Natural killer cell (primary cell): ENCODE results near the gene CAMSAP2. TPM values are rescaled to one million over a fixed set of nuclear protein-coding genes. Genes with fewer than 3 reads are reported as not detected.
A peak's percentile ranks its signal among the peaks of the same experiment; 100 is the strongest.

Source experiments
- ATAC-seq, 3 donors: fragments of 150-1000 bp in 2 of 3; fragments of 200-7000 bp in 1 of 3; cut with Tn5 transposase; 1 replicate in 1 of 3; 2 replicates in 2 of 3; pipeline ENCODE4 v1.10.0; 2021; ENCODE audit warnings: mild to moderate bottlenecking in 2 of 3, moderate library complexity in 2 of 3
- DNase-seq, 2 donors: peaks; one replicate each; pipeline versions ENCODE4 v3.0.0 to v3.0.0-alpha.2; 2013 to 2021; ENCODE audit warnings: mixed read lengths in 1 of 2
- H3K27ac ChIP-seq: one replicate; pipeline ENCODE4 v1.5.1; 2013; ENCODE audit warnings: mild to moderate bottlenecking, low read length
- H3K27me3 ChIP-seq: one replicate; pipeline ENCODE4 v1.6.1; 2013; ENCODE audit warnings: low read length; ENCODE audit not compliant: control insufficient read depth, insufficient read depth
- H3K36me3 ChIP-seq: one replicate; pipeline ENCODE4 v1.6.1; 2013; ENCODE audit warnings: low read length; ENCODE audit not compliant: control insufficient read depth, insufficient read depth
- H3K4me1 ChIP-seq: one replicate; pipeline ENCODE4 v1.6.1; 2013; ENCODE audit warnings: low read length; ENCODE audit not compliant: control insufficient read depth, insufficient read depth
- H3K4me3 ChIP-seq: one replicate; pipeline ENCODE4 v1.5.1; 2013; ENCODE audit warnings: low read length
- H3K9me3 ChIP-seq: one replicate; pipeline ENCODE4 v1.6.1; 2013; ENCODE audit warnings: low read length; ENCODE audit not compliant: control insufficient read depth, insufficient read depth
- H3K27ac Mint-ChIP-seq, 2 donors: one replicate each; pipeline ENCODE4 v1.8.0; 2022; ENCODE audit warnings: mild to moderate bottlenecking in 2 of 2, mixed read lengths in 2 of 2, moderate library complexity in 1 of 2
- H3K27me3 Mint-ChIP-seq, 2 donors: one replicate each; pipeline ENCODE4 v1.8.0; 2022; ENCODE audit warnings: low read depth in 2 of 2, mixed read lengths in 2 of 2
- H3K36me3 Mint-ChIP-seq: one replicate; pipeline ENCODE4 v1.8.0; 2022; ENCODE audit warnings: mixed read lengths
- H3K4me1 Mint-ChIP-seq, 2 donors: one replicate each; pipeline ENCODE4 v1.8.0; 2022; ENCODE audit warnings: mixed read lengths in 2 of 2
- H3K4me3 Mint-ChIP-seq: one replicate; pipeline ENCODE4 v1.8.0; 2022; ENCODE audit warnings: mild to moderate bottlenecking, moderate library complexity, mixed read lengths
- H3K9me3 Mint-ChIP-seq, 2 donors: one replicate each; pipeline ENCODE4 v1.8.0; 2022; ENCODE audit warnings: mixed read lengths in 2 of 2
- WGBS: methylation state at CpG from one replicate; pipeline ENCODE4 v1.1.7; 2013; ENCODE audit warnings: missing lambda C conversion rate; ENCODE audit not compliant: insufficient coverage; 5-methylcytosine and 5-hydroxymethylcytosine counted together
- intact Hi-C: fragments of 100-400 bp; cut with micrococcal nuclease; formaldehyde crosslinking; loops from one replicate; pipeline ENCODE4 v1.14.2; 2022
- total RNA-seq, 4 donors: library from RNA; stranded (reverse); fragments of 120-200 nt in 1 of 4; gene quantifications; one replicate each; pipeline versions ENCODE4 v1.2.3 to v1.2.4, GENCODE V29; 2013 to 2022
- TF ChIP-seq, protein P1 (sequence below): fragments of 200-600 bp; IDR thresholded peaks from one replicate; pipeline ENCODE4 v1.8.0; 2022; ENCODE audit warnings: antibody characterized with exemption

The CAMSAP2 gene, protein sequence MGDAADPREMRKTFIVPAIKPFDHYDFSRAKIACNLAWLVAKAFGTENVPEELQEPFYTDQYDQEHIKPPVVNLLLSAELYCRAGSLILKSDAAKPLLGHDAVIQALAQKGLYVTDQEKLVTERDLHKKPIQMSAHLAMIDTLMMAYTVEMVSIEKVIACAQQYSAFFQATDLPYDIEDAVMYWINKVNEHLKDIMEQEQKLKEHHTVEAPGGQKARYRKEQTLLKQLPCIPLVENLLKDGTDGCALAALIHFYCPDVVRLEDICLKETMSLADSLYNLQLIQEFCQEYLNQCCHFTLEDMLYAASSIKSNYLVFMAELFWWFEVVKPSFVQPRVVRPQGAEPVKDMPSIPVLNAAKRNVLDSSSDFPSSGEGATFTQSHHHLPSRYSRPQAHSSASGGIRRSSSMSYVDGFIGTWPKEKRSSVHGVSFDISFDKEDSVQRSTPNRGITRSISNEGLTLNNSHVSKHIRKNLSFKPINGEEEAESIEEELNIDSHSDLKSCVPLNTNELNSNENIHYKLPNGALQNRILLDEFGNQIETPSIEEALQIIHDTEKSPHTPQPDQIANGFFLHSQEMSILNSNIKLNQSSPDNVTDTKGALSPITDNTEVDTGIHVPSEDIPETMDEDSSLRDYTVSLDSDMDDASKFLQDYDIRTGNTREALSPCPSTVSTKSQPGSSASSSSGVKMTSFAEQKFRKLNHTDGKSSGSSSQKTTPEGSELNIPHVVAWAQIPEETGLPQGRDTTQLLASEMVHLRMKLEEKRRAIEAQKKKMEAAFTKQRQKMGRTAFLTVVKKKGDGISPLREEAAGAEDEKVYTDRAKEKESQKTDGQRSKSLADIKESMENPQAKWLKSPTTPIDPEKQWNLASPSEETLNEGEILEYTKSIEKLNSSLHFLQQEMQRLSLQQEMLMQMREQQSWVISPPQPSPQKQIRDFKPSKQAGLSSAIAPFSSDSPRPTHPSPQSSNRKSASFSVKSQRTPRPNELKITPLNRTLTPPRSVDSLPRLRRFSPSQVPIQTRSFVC (N-terminal part only)
- under 1 TPM; 0.25 to 0.89 (median 0.50) TPM for total RNA-seq
- total RNA-seq (2013), result 0.52 TPM

- Histone ChIP-seq H3K4me1 (peaks cover 10% of the 10 kb centered on the region), H3K27ac (no peak within 1 kb of the TSS), H3K36me3 (no peaks in the 10 kb centered on the region), H3K9me3 (no peaks in the 10 kb centered on the region), H3K4me3 (peak within 1 kb of the TSS; percentile 60), H3K27me3 (peaks cover 8% of the 10 kb centered on the region)
- 5% methylated on average over 19 of the region's 33 CpGs for WGBS
- DNase-seq, result peak; percentile 25 to 85
- ATAC-seq, result peak; percentile 37 to 44 (median 42)
- H3K36me3 Mint-ChIP-seq, result no peaks in the 10 kb centered on the region
- H3K4me3 Mint-ChIP-seq, result peak within 1 kb of the TSS; percentile 96
- peaks cover 25 to 31% of the 10 kb centered on the region in 2 donors for H3K27me3 Mint-ChIP-seq
- H3K9me3 Mint-ChIP-seq, result no peaks in the 10 kb centered on the region
- peak within 1 kb of the TSS in 1 of 2 donors; percentile 63 for H3K27ac Mint-ChIP-seq
- peaks cover 12 to 15% of the 10 kb centered on the region in 2 donors for H3K4me1 Mint-ChIP-seq
- intact Hi-C loops, result no loop called here
- TF ChIP-seq, protein P1, sequence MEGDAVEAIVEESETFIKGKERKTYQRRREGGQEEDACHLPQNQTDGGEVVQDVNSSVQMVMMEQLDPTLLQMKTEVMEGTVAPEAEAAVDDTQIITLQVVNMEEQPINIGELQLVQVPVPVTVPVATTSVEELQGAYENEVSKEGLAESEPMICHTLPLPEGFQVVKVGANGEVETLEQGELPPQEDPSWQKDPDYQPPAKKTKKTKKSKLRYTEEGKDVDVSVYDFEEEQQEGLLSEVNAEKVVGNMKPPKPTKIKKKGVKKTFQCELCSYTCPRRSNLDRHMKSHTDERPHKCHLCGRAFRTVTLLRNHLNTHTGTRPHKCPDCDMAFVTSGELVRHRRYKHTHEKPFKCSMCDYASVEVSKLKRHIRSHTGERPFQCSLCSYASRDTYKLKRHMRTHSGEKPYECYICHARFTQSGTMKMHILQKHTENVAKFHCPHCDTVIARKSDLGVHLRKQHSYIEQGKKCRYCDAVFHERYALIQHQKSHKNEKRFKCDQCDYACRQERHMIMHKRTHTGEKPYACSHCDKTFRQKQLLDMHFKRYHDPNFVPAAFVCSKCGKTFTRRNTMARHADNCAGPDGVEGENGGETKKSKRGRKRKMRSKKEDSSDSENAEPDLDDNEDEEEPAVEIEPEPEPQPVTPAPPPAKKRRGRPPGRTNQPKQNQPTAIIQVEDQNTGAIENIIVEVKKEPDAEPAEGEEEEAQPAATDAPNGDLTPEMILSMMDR, result no peak
Measured at GRCh38 chr1:200738327-200738948, at the start of gene CAMSAP2. CAMSAP2 (plus strand) TSS chr1:200738893; CDS start chr1:200739828, 935 bp downstream.

GRCh38 chr1:200692316-200692715, 46.4 kb upstream of the CAMSAP2 start:
- H3K27ac Mint-ChIP-seq, result no peak overlapping the region
- intact Hi-C loops, result no loop called here
- no peak overlapping the region for H3K27ac ChIP-seq
- H3K36me3 ChIP-seq, result no peaks in the 10 kb centered on the region
- H3K9me3 Mint-ChIP-seq, result no peaks in the 10 kb centered on the region
- H3K4me1 Mint-ChIP-seq, result no peaks in the 10 kb centered on the region
- H3K4me3 ChIP-seq, result no peak overlapping the region
- H3K4me3 Mint-ChIP-seq, result no peak overlapping the region
- H3K27me3 Mint-ChIP-seq, result peaks cover 5 to 23% of the 10 kb centered on the region in 2 donors
- H3K9me3 ChIP-seq, result no peaks in the 10 kb centered on the region
- WGBS, result 100% methylated on average over 1 of the region's 1 CpG
- no peaks in the 10 kb centered on the region for H3K4me1 ChIP-seq
- DNase-seq (no peak), ATAC-seq (no peak)
- H3K36me3 Mint-ChIP-seq, result no peaks in the 10 kb centered on the region
- TF ChIP-seq, protein P1, result no peak
- H3K27me3 ChIP-seq, result no peaks in the 10 kb centered on the region

- Histone ChIP-seq H3K27ac (no peak overlapping the region), H3K4me3 (no peak overlapping the region), H3K36me3 (no peaks in the 10 kb centered on the region), H3K27me3 (no peaks in the 10 kb centered on the region), H3K4me1 (no peaks in the 10 kb centered on the region), H3K9me3 (no peaks in the 10 kb centered on the region)
- DNase-seq (no peak), ATAC-seq (no peak)
- H3K4me1 Mint-ChIP-seq, result no peaks in the 10 kb centered on the region
- no peaks in the 10 kb centered on the region for H3K9me3 Mint-ChIP-seq
- TF ChIP-seq, protein P1, result no peak
- no peak overlapping the region for H3K4me3 Mint-ChIP-seq
- no peak overlapping the region for H3K27ac Mint-ChIP-seq
- intact Hi-C loops, result no loop called here
- peaks cover 3% of the 10 kb centered on the region for H3K36me3 Mint-ChIP-seq
- peaks cover 10 to 24% of the 10 kb centered on the region in 2 donors for H3K27me3 Mint-ChIP-seq
Measured at GRCh38 chr1:200693327-200693726, 45.4 kb upstream of the CAMSAP2 start.
